Fibroblast of peridontal ligament (primary cell): ENCODE results near the gene SPG7.

Source experiments
- DNase-seq: peaks from one replicate; pipeline ENCODE4 v3.0.0-alpha.2; 2010; ENCODE audit errors: extremely low read depth

SPG7 gene

GRCh38 chr16:89485701-89486246 is 22.4 kb upstream of the SPG7 start:
- DNase-seq = no peak

DNA sequence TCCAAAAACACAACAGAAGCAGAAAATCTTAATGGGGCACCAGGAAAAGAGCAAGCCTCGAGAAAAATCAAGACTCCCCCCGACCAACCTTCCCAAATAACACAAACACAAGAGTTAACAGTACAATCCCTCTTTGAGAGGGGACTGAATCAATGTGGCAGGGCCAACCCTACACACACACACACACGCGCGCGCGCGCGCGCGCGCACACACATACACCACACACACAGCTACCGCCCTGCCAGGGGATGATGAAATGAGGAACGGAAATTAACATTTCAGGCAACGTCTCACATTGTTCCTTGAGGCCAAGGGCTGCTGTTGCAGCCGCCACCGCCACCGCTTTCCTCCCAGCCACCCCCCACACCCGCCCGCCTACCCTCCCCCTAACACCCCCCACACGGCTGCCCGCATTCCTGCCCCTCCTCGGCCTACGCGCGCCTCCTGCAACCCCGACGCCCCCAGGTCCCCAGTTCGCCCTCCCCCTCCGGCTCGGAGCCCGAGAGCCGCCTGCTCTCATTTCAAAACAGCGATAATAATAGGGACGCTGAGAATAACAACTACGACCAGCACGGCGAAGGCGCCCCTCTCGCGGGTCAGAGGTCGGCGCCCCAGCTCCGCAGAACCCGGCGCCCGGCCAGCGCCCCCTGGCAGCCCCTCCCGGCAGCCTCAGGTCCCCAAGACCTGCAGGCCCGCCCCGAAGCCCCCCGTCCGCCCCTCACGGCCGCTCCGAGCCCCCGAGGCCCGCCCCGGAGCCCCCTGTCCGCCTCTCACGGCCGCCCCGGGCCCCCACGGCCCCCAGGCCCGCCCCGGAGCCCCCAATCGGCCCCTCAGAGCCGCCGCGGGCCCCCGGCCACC is 18.9 kb upstream of the SPG7 start:
- peak; percentile 96 for DNase-seq

DNA sequence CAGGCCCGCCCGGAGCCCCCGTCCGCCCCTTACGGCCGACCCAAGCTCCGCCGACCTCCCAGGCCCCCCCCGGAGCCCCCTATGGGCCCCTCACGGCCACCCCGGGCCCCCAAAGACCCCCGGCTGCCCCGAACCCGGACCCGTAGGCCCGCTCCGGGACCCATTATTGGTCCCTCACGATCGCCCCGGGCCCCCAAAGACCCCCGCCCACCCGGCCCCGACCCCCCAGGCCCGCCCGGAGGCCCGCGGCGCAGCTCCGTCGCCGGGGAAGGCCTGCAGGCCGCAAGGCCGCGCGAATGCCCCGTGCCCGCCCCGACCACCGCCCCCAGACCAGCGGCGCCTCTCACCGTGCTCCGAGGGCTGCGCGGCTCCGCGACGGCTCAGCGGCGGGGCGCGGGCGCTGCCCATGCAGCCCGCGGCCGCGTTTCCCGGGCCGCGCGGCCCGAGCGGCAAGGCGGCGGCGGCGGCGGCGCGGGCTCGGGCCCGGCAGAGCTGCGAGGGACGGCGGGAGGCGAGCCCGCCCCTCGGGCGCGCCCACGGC is 18.2 kb upstream of the SPG7 start:
- DNase-seq = no peak

GRCh38 chr16:89490439-89491237 is 17.6 kb upstream of the SPG7 start, which contains the start of gene ANKRD11:
Gene ANKRD11, minus strand, starts transcription at chr16:89490561. Its CDS starts 173,542 bp downstream, at chr16:89317019.
- peak; percentile 99 for DNase-seq

GRCh38 chr16:89491238-89491869 is 16.8 kb upstream of the SPG7 start:
- peak; percentile 35 for DNase-seq

- DNase-seq = no peak
Observed at GRCh38 chr16:89491974-89492687, 16.1 kb upstream of the SPG7 start.

DNA sequence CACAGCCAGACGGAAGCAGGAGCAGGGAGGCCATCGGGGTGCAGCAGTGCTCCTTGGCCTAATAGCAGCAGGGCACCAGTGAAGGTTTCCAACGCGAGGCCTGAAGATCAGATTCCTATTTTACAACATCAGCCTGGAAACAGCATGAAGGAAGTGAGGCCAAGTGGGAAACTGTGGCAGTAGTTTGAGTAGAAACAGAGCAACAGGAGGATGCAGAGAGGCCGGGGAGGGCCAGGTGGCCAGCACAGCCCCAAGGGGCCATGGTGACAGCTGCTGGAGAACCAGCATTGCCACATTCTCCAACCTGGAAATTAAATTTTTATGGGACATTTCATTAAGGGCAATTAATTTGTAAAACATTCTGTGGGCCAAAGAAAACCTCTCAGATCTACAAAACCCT is 14.4 kb upstream of the SPG7 start:
- DNase-seq = no peak

- peak; percentile 81 for DNase-seq
Observed at GRCh38 chr16:89495121-89495520, 13.1 kb upstream of the SPG7 start.

- DNase-seq = no peak
Observed at GRCh38 chr16:89498839-89499238, 9.4 kb upstream of the SPG7 start.

DNA sequence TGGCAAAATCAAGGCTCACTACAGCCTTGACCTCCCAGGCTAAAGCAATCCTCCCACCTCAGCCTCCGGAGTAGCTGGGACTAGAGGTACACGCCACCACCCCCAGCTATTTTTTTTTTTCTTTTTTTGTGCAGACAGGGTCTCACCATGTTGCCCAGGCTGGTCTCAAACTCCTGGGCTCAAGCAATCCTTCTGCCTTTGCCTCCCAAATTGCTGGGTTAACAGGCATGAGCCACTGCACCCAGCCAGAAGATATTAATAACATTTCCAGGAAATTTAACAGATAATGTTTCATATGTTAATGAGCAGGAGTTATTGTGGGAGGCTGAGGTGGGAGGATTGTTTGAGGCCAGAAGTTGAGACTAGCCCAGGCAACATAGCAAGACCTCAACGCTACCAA is 8.4 kb upstream of the SPG7 start:
- DNase-seq = no peak

DNA sequence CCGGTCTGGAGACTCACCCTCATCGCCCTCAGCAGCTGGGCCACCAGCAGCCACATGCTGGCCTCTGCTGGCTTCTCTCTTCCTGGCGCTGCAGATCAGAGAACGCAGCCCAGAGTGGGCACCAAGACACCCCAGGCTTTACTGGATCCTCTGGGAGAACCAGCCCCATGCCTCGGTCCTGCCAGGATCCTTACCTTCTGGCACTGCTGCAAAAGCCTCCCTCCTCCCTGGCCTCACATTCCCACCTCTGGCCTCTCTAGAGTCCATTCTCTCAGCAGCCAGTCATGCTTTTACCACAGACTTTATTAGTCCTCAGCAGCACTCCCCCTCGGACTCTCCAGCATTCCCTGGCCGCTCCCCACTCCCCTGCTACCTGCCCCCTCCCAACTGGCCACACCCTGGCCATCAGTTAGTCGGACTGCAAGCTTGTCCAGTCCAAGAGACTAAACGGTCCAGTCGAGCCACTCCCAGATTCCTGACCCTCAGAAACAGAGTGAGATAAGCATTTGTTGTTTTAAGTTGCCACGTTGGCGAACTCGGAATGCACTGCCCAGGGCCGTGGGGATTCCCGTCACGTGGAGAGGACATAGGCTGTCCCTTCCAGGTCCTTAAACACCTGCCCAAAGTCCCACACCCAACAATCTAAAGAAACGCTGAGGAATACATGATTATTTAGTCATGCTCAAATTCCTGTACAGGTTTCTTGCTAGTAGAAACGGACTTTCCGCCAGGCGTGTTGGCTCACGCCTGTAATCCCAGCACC is 5.9 kb upstream of the SPG7 start:
- no peak for DNase-seq

DNA sequence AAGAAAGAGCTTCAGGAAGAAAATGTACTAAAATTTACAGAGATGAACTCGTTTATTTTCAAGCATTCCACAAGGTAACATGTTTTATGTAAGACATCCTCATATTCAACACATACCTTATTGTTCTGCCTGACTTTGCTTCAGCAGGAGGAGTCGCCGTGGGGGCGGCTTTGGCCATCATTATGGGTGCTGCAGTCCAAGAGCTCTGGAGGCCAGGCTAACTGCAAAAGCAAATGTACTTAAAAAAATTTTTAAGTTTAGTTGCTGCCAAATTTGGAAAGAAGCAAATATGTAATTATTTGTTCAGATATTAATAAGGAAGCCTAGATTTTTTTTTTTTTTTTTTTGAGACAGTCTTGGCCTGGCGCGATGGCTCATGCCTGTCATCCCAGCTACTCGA is 4.1 kb upstream of the SPG7 start:
- DNase-seq = no peak

DNA sequence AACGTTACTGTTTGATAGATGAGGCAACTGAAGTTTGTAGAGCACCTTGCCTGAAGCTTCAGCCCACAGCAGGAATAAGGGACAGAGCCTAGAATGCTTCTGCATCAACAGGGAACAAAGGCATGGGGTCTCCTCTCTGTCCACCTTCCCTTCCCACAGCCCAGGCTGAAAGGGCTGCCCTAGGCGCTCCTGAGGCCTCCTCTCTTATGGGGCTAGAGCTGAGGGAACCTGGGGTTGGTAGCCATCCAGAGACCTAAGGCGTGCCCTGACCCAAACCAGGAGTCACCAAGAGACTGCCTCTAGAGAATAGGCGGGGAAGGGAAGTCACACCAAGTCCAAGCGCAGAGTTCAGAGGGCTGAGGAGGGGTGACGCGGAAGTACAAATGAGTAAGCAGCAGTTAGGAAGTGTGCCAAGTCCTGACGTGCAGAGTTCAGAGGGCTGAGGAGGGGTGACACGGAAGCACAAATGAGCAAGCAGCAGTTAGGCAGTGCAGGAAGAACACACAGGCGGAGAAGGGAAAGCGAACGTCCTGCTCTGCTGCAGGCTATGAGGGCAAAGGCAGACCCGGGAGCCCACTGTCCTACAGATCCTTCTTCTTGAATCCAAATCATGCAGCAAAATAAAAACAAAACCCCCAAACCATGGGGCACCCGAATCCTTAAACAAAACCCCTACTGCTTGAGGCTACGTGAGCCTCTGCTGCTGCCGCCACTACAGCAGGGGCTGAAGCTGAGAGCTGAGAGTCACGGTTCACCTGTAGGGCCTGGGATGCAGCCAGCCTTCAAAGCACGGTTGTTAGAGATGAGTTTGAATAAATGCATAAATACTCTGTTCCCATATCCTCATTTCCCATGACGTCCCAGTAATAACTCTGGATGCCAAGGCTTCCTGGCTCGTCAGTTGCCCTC is 2.7 kb upstream of the SPG7 start:
- peak; percentile 89 for DNase-seq

- DNase-seq = no peak
Observed at GRCh38 chr16:89506113-89506504, 2.1 kb upstream of the SPG7 start.

DNA sequence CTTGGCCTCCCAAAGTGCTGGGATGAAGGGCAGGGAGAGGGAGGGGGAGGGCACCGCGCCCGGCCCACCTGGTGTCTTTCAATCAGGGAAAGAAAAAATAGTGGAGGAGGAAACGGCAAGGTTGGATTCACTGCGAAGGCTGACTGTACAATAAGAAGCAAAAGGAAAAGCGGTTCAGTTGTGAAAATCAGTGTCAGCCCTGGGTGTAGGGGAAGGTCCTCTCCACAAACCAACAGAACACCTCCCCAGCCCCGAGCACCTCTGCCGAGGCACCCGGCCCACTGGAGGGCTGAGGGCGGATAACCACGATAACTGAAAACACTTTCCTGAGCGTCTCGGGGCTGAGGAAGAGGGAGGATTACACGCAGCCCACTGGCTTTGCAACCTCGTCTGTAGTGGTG is 1.4 kb upstream of the SPG7 start:
- no peak for DNase-seq

- DNase-seq = peak; percentile 23
Observed at GRCh38 chr16:89507214-89507833, 879 bp upstream of the SPG7 start.

- no peak for DNase-seq
Observed at GRCh38 chr16:89510526-89510925, 2.3 kb downstream of the SPG7 start.

GRCh38 chr16:89511374-89511773 is 3.2 kb downstream of the SPG7 start:
- DNase-seq = no peak

- no peak for DNase-seq
Observed at GRCh38 chr16:89512453-89512852, 4.2 kb downstream of the SPG7 start.
